Endothelial cell of umbilical vein (primary cell): ENCODE data around the gene COL7A1. TPM values are rescaled to one million over a fixed set of nuclear protein-coding genes. Genes with fewer than 3 reads are reported as not detected.

Experiments
- BruUV-seq: library from RNA; stranded (reverse); fragments of 400-500 nt; replicated peaks from 2 replicates; lab custom pipeline; 2021; lab: Mats Ljungman, UMichigan
- CTCF ChIA-PET: fragments of 300-600, 350-600 bp; sonication (Branson Sonifier 250); formaldehyde crosslinking; loops from one replicate; lab custom pipeline; 2021; ENCODE audit warnings: antibody characterized with exemption, inconsistent platforms; lab: Charles Lee
- POLR2A ChIA-PET: fragments of 300-600, 350-600 bp; sonication (Branson Sonifier 250); formaldehyde crosslinking; loops from one replicate; lab custom pipeline; 2021; ENCODE audit warnings: antibody characterized with exemption, inconsistent platforms; lab: Charles Lee
- DNase-seq: peaks from one replicate; pipeline ENCODE4 v3.0.0-alpha.2; 2011; ENCODE audit warnings: low read depth, low spot score
- FAIRE-seq: peaks from 2 replicates; lab custom pipeline; 2011; peaks lifted over from hg19 to GRCh38; lab: Jason Lieb, UNC
- H2AFZ ChIP-seq: 2 replicates; pipeline ENCODE4 v1.6.0; 2012; ENCODE audit warnings: low read depth, low read length, control low read depth, inconsistent platforms
- H3K27ac ChIP-seq: 2 replicates; pipeline ENCODE4 v1.5.1; 2011; ENCODE audit warnings: low read depth, mild to moderate bottlenecking, control low read depth, low read length, moderate library complexity; ENCODE audit not compliant: insufficient read depth
- H3K27me3 ChIP-seq, 2 experiments: 2 replicates each; pipeline versions ENCODE4 v1.6.0 to v1.6.1; 2011; ENCODE audit warnings: low read length in 2 of 2, mixed read lengths in 1 of 2; ENCODE audit not compliant: control insufficient read depth in 2 of 2, insufficient read depth in 2 of 2
- H3K36me3 ChIP-seq, 2 experiments: 2 replicates in 1 of 2; 3 replicates in 1 of 2; pipeline ENCODE4 v1.5.1; 2011; ENCODE audit warnings: low read length in 2 of 2, mild to moderate bottlenecking in 1 of 2, moderate library complexity in 1 of 2; ENCODE audit not compliant: control insufficient read depth in 2 of 2, insufficient read depth in 2 of 2; ENCODE audit errors: extremely low read depth in 1 of 2
- H3K4me1 ChIP-seq: 3 replicates; pipeline ENCODE4 v1.5.1; 2011; ENCODE audit warnings: mild to moderate bottlenecking, low read length; ENCODE audit not compliant: control insufficient read depth, insufficient read depth; ENCODE audit errors: extremely low read depth
- H3K4me2 ChIP-seq: 2 replicates; pipeline ENCODE4 v1.6.1; 2011; ENCODE audit warnings: low read length, control low read depth, mixed read lengths; ENCODE audit not compliant: insufficient read depth
- H3K4me3 ChIP-seq, 3 experiments: fragments of 200-600 bp in 1 of 3; sonication (generic), shearing (Covaris generic) in 1 of 3; replicated peaks in 1 of 3; 2 replicates each; pipeline ENCODE4 v1.5.1; 2011 to 2016; ENCODE audit warnings: control low read depth in 3 of 3, low read length in 3 of 3, mild to moderate bottlenecking in 2 of 3, inconsistent platforms in 1 of 3, low read depth in 1 of 3, moderate library complexity in 1 of 3; ENCODE audit not compliant: insufficient read depth in 1 of 3
- H3K79me2 ChIP-seq: 2 replicates; pipeline ENCODE4 v1.6.0; 2012; ENCODE audit warnings: low read length, inconsistent platforms; ENCODE audit not compliant: control insufficient read depth, insufficient read depth
- H3K9ac ChIP-seq: replicated peaks from 2 replicates; pipeline ENCODE3; 2011; ENCODE audit warnings: low read length, control low read depth; ENCODE audit not compliant: insufficient read depth; ENCODE audit errors: extremely low read depth
- H3K9me1 ChIP-seq: replicated peaks from 3 replicates; pipeline ENCODE4 v1.6.0; 2011; ENCODE audit warnings: mild to moderate bottlenecking, low read length; ENCODE audit not compliant: control insufficient read depth, insufficient read depth; ENCODE audit errors: extremely low read depth
- H3K9me3 ChIP-seq: replicated peaks from 2 replicates; pipeline ENCODE4 v1.5.1; 2012; ENCODE audit warnings: low read length, inconsistent platforms; ENCODE audit not compliant: control insufficient read depth, insufficient read depth
- H4K20me1 ChIP-seq: replicated peaks from 2 replicates; pipeline ENCODE3; 2011; ENCODE audit warnings: mild to moderate bottlenecking, low read length; ENCODE audit not compliant: control insufficient read depth, insufficient read depth; ENCODE audit errors: extremely low read depth
- CTCF ChIP-seq, 2 donors: IDR thresholded peaks; 1 replicate in 1 of 2; 2 replicates in 1 of 2; pipeline ENCODE4 v1.5.1; 2011; ENCODE audit warnings: low read length in 2 of 2, mild to moderate bottlenecking in 2 of 2, moderate library complexity in 2 of 2, control low read depth in 1 of 2, inconsistent platforms in 1 of 2, low read depth in 1 of 2; ENCODE audit not compliant: insufficient read depth in 1 of 2; ENCODE audit errors: extremely low read depth in 1 of 2
- EZH2 ChIP-seq: IDR thresholded peaks from 2 replicates; pipeline ENCODE4 v1.6.1; 2012; ENCODE audit warnings: borderline replicate concordance, low read depth, mild to moderate bottlenecking, moderate library complexity, low read length, inconsistent platforms; ENCODE audit not compliant: severe bottlenecking
- FOS ChIP-seq: IDR thresholded peaks from 2 replicates; pipeline ENCODE4 v1.6.1; 2011; ENCODE audit warnings: mild to moderate bottlenecking, low read length, moderate library complexity, borderline replicate concordance; ENCODE audit not compliant: insufficient read depth
- GATA2 ChIP-seq: IDR thresholded peaks from 2 replicates; pipeline ENCODE4 v1.7.0; 2011; ENCODE audit warnings: low read depth, mild to moderate bottlenecking, moderate library complexity, mixed read lengths, low read length; ENCODE audit not compliant: insufficient read length, insufficient read depth
- JUN ChIP-seq: IDR thresholded peaks from 2 replicates; pipeline ENCODE4 v1.6.1; 2011; ENCODE audit warnings: borderline replicate concordance, low read depth; ENCODE audit not compliant: insufficient read length, insufficient read depth
- POLR2A ChIP-seq: IDR thresholded peaks from 2 replicates; pipeline ENCODE4 v1.6.1; 2012; ENCODE audit warnings: low read depth, mild to moderate bottlenecking, control low read depth, low read length
- POLR2AphosphoS5 ChIP-seq: IDR thresholded peaks from 2 replicates; pipeline ENCODE4 v1.6.1; 2012; ENCODE audit warnings: low read depth, mild to moderate bottlenecking, control low read depth, low read length, moderate library complexity; ENCODE audit not compliant: insufficient read depth
- dilution Hi-C: fragments of 300-500 bp; cut with MboI; formaldehyde crosslinking; loops from one replicate; pipeline ENCODE4 v1.15.0; 2019; ENCODE audit warnings: low sequenced_read_pairs; ENCODE audit not compliant: extremely low pct_ligation_motif_present
- intact Hi-C: fragments of 100-400 bp; cut with micrococcal nuclease; formaldehyde crosslinking; loops from one replicate; pipeline ENCODE4 v1.10.0; 2022
- polyA plus RNA-seq, 4 experiments: library from polyadenylated mRNA; depleted of rRNA in 3 of 4; stranded (reverse) in 3 of 4; unstranded in 1 of 4; fragments of >200 nt; gene quantifications; 2 replicates each; pipeline versions ENCODE4 v1.2.1 to v1.2.3, GENCODE V29; 2011 to 2012; ENCODE audit warnings: missing spikeins in 1 of 4
- total RNA-seq: library from RNA; stranded (reverse); gene quantifications from 2 replicates; pipeline ENCODE4 v1.2.3, GENCODE V29; 2021
- TF ChIP-seq, protein P1 (sequence below): IDR thresholded peaks from 2 replicates; pipeline ENCODE4 v1.6.1; 2011; ENCODE audit not compliant: insufficient read depth, insufficient read length

The COL7A1 gene
- total and polyA plus RNA-seq, 2 donors (not counting 3 experiments of a cell fraction or from before 2014, with no cell fraction given), result 0.55 to 1.9 TPM

GRCh38 chr3:48630833-48631232 is 35.7 kb upstream of the COL7A1 start:
- peaks cover 6% of the 10 kb centered on the region for H3K4me1 ChIP-seq
- no peaks in the 10 kb centered on the region for H3K79me2 ChIP-seq
- no peak overlapping the region for H2AFZ ChIP-seq
- no peaks in the 10 kb centered on the region for H3K27me3 ChIP-seq
- H3K9ac ChIP-seq, result no peak overlapping the region
- TF ChIP-seq JUN (no peak), POLR2A (no peak), EZH2 (no peak), FOS (no peak), CTCF (IDR thresholded peaks at IDR 0.05; ENCODE audit: extremely low read depth in 1 of 2, insufficient read depth in 1 of 2, low read depth in 1 of 2, low read length in 2 of 2) (no peak), GATA2 (no peak), POLR2AphosphoS5 (no peak)
- TF ChIP-seq, protein P1, sequence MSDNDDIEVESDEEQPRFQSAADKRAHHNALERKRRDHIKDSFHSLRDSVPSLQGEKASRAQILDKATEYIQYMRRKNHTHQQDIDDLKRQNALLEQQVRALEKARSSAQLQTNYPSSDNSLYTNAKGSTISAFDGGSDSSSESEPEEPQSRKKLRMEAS, result no peak
- no peaks in the 10 kb centered on the region for H3K9me3 ChIP-seq
- FAIRE-seq, result no peak
- H3K36me3 ChIP-seq, result peaks cover 0 to 41% of the 10 kb centered on the region in 2 experiments
- BruUV-seq, result no TSS peak
- dilution Hi-C loops (no loop called here), intact Hi-C loops (no loop called here)
- CTCF ChIA-PET, result no interaction called here
- no peak overlapping the region for H3K27ac ChIP-seq
- H3K4me2 ChIP-seq, result no peak overlapping the region
- H4K20me1 ChIP-seq, result no peaks in the 10 kb centered on the region
- H3K9me1 ChIP-seq, result no peaks in the 10 kb centered on the region
- H3K4me3 ChIP-seq, result no peak overlapping the region
- DNase-seq, result no peak
- POLR2A ChIA-PET, result no interaction called here
